ENCODE data around the gene PTPRH.
"Not testable (repeated sequence)": the region's sequence is repeated elsewhere in the genome, so short reads cannot be mapped to it uniquely, and the experiment has no call there.

PTPRH gene

GRCh38 chr19:55226273-55226672, 17.0 kb upstream of the PTPRH start:
- Histone ChIP-seq H3K27me3 (ENCODE audit: control insufficient read depth in 5 of 5, insufficient read depth in 4 of 5, low read length in 5 of 5) (no peaks in the 10 kb centered on the region), H3K4me3 (ENCODE audit: low read depth in 1 of 5, low read length in 5 of 5) (no peak overlapping the region), H3K4me1 (ENCODE audit: control insufficient read depth in 5 of 5, insufficient read depth in 5 of 5, low read length in 5 of 5) (no peaks in the 10 kb centered on the region), H3K9ac (ENCODE audit: low read length in 5 of 5) (no peak overlapping the region), H3K36me3 (ENCODE audit: control insufficient read depth in 5 of 5, insufficient read depth in 5 of 5, low read length in 5 of 5) (peaks cover 0 to 59% (median 46%) of the 10 kb centered on the region in 5 donors), H3K9me3 (ENCODE audit: control insufficient read depth in 5 of 5, low read length in 5 of 5) (no peaks in the 10 kb centered on the region), H3K27ac (ENCODE audit: low read depth, low read length) (no peak overlapping the region)

DNA sequence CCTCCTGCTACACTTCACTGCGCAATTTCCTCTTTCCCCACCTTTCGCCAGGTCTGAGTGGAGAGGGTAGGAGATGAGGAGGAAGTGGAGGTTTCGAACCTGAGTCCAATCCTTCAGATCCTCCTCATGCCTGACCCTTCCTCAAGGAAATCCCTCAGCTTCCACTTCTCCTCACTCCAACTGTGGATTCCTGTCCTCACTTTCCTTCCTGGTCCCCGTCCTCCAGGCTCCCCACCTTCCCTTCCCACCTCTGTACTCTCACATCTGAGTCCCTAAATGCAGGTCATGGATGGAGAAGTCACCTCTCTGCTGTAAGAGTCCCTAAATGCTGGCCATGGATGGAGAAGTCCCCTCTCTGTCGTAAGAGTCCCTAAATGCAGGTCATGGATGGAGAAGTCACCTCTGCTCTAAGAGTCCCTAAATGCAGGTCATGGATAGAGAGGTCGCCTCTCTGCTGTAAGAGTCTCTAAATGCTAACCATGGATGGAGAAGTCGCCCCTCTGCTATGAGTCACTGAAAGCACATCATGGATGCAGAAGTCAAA, 16.2 kb upstream of the PTPRH start:
- Histone ChIP-seq H3K9me3 (ENCODE audit: control insufficient read depth in 5 of 5, low read length in 5 of 5) (peaks cover 0 to 2% (median 1%) of the 10 kb centered on the region in 5 donors), H3K27ac (ENCODE audit: low read depth, low read length) (no peak overlapping the region), H3K36me3 (ENCODE audit: control insufficient read depth in 5 of 5, insufficient read depth in 5 of 5, low read length in 5 of 5) (peaks cover 0 to 51% (median 39%) of the 10 kb centered on the region in 5 donors), H3K4me3 (ENCODE audit: low read depth in 1 of 5, low read length in 5 of 5) (no peak overlapping the region), H3K4me1 (ENCODE audit: control insufficient read depth in 5 of 5, insufficient read depth in 5 of 5, low read length in 5 of 5) (no peaks in the 10 kb centered on the region), H3K27me3 (ENCODE audit: control insufficient read depth in 5 of 5, insufficient read depth in 4 of 5, low read length in 5 of 5) (no peaks in the 10 kb centered on the region), H3K9ac (ENCODE audit: low read length in 5 of 5) (no peak overlapping the region)

DNA sequence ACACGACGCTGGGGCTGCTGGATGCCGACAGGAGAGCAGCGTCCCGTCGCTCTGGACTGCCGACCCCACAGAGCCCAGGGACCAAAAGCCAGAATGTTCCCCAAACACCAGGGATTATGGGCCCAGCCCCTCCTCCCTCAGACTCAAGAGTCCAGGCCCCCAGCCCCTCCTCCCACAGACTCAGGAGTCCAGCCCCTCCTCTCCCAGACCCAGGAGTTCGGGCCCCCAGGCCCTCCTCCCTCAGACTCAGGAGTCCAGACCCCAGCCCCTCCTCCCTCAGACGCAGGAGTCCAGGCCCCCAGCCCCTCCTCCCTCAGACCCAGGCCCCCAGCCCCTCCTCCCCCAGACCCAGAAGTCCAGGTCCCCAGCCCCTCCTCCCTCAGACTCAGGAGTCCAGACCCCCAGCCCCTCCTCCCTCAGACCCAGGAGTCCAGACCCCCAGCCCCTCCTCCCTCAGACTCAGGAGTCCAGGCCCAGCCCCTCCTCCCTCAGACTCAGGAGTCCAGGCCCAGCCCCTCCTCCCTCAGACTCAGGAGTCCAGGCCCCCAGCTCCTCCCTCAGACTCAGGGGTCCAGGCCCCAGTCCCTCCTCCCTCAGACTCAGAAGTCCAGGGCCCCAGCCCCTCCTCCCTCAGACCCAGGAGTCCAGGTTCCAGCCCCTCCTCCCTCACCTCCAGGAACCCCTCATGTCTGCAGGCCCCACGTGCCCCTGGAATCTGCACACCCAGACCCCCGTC, 15.5 kb upstream of the PTPRH start:
- not testable (repeated sequence) for H3K9me3 ChIP-seq (ENCODE audit: control insufficient read depth in 5 of 5, low read length in 5 of 5); H3K9ac ChIP-seq (ENCODE audit: low read length in 5 of 5); H3K27ac ChIP-seq (ENCODE audit: low read depth, low read length); H3K4me3 ChIP-seq (ENCODE audit: low read depth in 1 of 5, low read length in 5 of 5); H3K4me1 ChIP-seq (ENCODE audit: control insufficient read depth in 5 of 5, insufficient read depth in 5 of 5, low read length in 5 of 5); H3K27me3 ChIP-seq (ENCODE audit: control insufficient read depth in 5 of 5, insufficient read depth in 4 of 5, low read length in 5 of 5)
- peaks cover 0 to 45% (median 33%) of the 10 kb centered on the region in 5 donors for H3K36me3 ChIP-seq (ENCODE audit: control insufficient read depth in 5 of 5, insufficient read depth in 5 of 5, low read length in 5 of 5)

GRCh38 chr19:55224038-55224665, 14.9 kb upstream of the PTPRH start:
- Histone ChIP-seq H3K36me3 (ENCODE audit: control insufficient read depth in 5 of 5, insufficient read depth in 5 of 5, low read length in 5 of 5) (peaks cover 0 to 38% (median 27%) of the 10 kb centered on the region in 5 donors), H3K27me3 (ENCODE audit: control insufficient read depth in 5 of 5, insufficient read depth in 4 of 5, low read length in 5 of 5) (no peaks in the 10 kb centered on the region), H3K27ac (ENCODE audit: low read depth, low read length) (no peak overlapping the region), H3K4me3 (ENCODE audit: low read depth in 1 of 5, low read length in 5 of 5) (no peak overlapping the region), H3K4me1 (ENCODE audit: control insufficient read depth in 5 of 5, insufficient read depth in 5 of 5, low read length in 5 of 5) (no peaks in the 10 kb centered on the region), H3K9ac (ENCODE audit: low read length in 5 of 5) (no peak overlapping the region), H3K9me3 (ENCODE audit: control insufficient read depth in 5 of 5, low read length in 5 of 5) (peaks cover 0 to 7% (median 4%) of the 10 kb centered on the region in 5 donors)

DNA sequence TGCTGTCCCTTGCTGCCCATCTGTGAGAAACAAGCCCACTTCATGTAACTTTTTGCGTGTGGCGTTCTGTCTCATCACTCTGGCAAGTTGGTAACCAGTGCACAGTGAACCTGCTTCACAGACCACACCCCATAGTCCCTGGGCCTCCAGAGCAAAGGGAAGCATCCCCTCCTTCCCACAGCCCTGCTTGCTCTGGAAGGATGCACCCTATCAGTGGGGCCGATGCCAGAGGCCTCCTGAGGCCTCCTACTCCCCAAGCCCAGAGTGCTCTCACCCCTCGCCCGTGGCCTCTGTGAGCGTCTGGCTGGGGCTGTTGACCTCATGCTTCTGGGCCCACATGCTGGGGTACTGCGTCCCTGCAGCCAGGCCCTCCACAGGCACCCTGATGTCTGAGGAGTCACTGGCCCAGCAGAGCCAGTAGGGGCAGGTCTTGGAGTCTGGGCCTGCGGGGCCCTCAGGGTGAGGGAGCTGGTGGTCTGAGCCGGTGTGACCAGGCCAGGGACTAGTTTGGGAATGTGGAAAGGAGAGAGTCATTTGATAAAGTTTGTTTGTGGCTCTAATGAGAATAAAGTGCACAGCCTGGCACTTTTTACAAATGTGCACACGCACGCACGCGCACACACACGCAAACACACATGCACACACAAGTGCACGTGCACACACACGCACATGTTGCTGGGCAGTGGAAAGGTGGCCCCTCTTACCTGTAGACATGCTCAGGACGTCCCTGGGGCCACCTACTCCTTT, 14.2 kb upstream of the PTPRH start:
- H3K27ac ChIP-seq (ENCODE audit: low read depth, low read length): no peak overlapping the region
- H3K27me3 ChIP-seq (ENCODE audit: control insufficient read depth in 5 of 5, insufficient read depth in 4 of 5, low read length in 5 of 5): no peaks in the 10 kb centered on the region
- peaks cover 0 to 7% (median 4%) of the 10 kb centered on the region in 5 donors for H3K9me3 ChIP-seq (ENCODE audit: control insufficient read depth in 5 of 5, low read length in 5 of 5)
- H3K36me3 ChIP-seq (ENCODE audit: control insufficient read depth in 5 of 5, insufficient read depth in 5 of 5, low read length in 5 of 5): peaks cover 0 to 31% (median 20%) of the 10 kb centered on the region in 5 donors
- H3K4me1 ChIP-seq (ENCODE audit: control insufficient read depth in 5 of 5, insufficient read depth in 5 of 5, low read length in 5 of 5): no peaks in the 10 kb centered on the region
- H3K4me3 ChIP-seq (ENCODE audit: low read depth in 1 of 5, low read length in 5 of 5): no peak overlapping the region
- H3K9ac ChIP-seq (ENCODE audit: low read length in 5 of 5): no peak overlapping the region

- Histone ChIP-seq H3K27ac (ENCODE audit: low read depth, low read length) (no peak overlapping the region), H3K9me3 (ENCODE audit: control insufficient read depth in 5 of 5, low read length in 5 of 5) (peaks cover 0 to 7% (median 4%) of the 10 kb centered on the region in 5 donors), H3K4me1 (ENCODE audit: control insufficient read depth in 5 of 5, insufficient read depth in 5 of 5, low read length in 5 of 5) (peaks cover 0 to 14% (median 10%) of the 10 kb centered on the region in 5 donors), H3K36me3 (ENCODE audit: control insufficient read depth in 5 of 5, insufficient read depth in 5 of 5, low read length in 5 of 5) (peaks cover 0 to 6% (median 0%) of the 10 kb centered on the region in 5 donors), H3K9ac (ENCODE audit: low read length in 5 of 5) (no peak overlapping the region), H3K27me3 (ENCODE audit: control insufficient read depth in 5 of 5, insufficient read depth in 4 of 5, low read length in 5 of 5) (peaks cover 0 to 5% (median 4%) of the 10 kb centered on the region in 5 donors), H3K4me3 (ENCODE audit: low read depth in 1 of 5, low read length in 5 of 5) (no peak overlapping the region)
These were observed 11.2 kb upstream of the PTPRH start for GRCh38 chr19:55220525-55220924.

DNA sequence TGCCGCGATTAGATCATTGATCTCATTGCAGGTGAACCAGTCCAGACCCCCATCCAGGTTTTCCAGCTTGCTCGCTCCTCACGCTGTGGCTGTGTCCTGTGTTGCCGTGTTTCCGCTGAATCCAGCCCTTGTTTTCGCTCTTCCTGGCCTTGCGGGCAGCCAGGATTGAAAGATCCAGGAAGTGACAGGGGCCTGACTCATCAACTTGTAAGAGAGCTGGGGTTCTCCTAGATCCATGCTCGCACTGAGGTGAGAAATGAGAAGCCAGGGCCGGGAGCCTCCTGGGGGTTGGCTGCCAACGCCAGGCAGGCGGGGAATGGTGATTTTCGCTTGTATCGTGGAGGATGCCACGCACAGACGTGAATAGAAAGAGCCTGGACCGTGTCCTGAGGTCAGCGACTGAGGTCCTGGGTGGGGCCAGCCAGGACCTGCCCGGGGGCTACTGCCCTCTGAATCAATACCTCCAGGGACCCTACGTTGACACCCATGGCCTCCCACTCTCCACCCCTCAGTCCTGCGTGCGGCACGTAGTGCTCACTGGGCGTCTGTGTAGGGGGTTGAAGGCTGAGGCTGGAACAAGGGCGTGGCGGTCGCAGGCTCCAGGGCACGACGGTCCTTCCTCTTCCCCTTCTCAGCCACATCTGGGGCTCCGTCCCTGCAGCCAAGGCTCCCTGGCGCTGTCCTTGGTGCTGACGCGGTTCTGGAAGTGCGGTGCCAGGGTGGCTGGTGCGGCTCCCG, 7.3 kb upstream of the PTPRH start:
- peak overlapping the region in 4 of 5 donors; percentile 59 to 70 (median 64) for H3K4me3 ChIP-seq (ENCODE audit: low read depth in 1 of 5, low read length in 5 of 5)
- H3K9me3 ChIP-seq (ENCODE audit: control insufficient read depth in 5 of 5, low read length in 5 of 5): peaks cover 4 to 19% (median 13%) of the 10 kb centered on the region in 5 donors
- no peaks in the 10 kb centered on the region for H3K36me3 ChIP-seq (ENCODE audit: control insufficient read depth in 5 of 5, insufficient read depth in 5 of 5, low read length in 5 of 5)
- H3K27ac ChIP-seq (ENCODE audit: low read depth, low read length): no peak overlapping the region
- peak overlapping the region in 1 of 5 donors; percentile 30 for H3K9ac ChIP-seq (ENCODE audit: low read length in 5 of 5)
- H3K4me1 ChIP-seq (ENCODE audit: control insufficient read depth in 5 of 5, insufficient read depth in 5 of 5, low read length in 5 of 5): peaks cover 0 to 14% (median 10%) of the 10 kb centered on the region in 5 donors
- peaks cover 0 to 10% (median 5%) of the 10 kb centered on the region in 5 donors for H3K27me3 ChIP-seq (ENCODE audit: control insufficient read depth in 5 of 5, insufficient read depth in 4 of 5, low read length in 5 of 5)

GRCh38 chr19:55213547-55213946, 4.2 kb upstream of the PTPRH start:
- H3K4me1 ChIP-seq (ENCODE audit: control insufficient read depth in 5 of 5, insufficient read depth in 5 of 5, low read length in 5 of 5): peaks cover 0 to 14% (median 10%) of the 10 kb centered on the region in 5 donors
- H3K36me3 ChIP-seq (ENCODE audit: control insufficient read depth in 5 of 5, insufficient read depth in 5 of 5, low read length in 5 of 5): no peaks in the 10 kb centered on the region
- peaks cover 0 to 12% (median 5%) of the 10 kb centered on the region in 5 donors for H3K27me3 ChIP-seq (ENCODE audit: control insufficient read depth in 5 of 5, insufficient read depth in 4 of 5, low read length in 5 of 5)
- peaks cover 4 to 14% (median 11%) of the 10 kb centered on the region in 5 donors for H3K9me3 ChIP-seq (ENCODE audit: control insufficient read depth in 5 of 5, low read length in 5 of 5)
- H3K4me3 ChIP-seq (ENCODE audit: low read depth in 1 of 5, low read length in 5 of 5): no peak overlapping the region
- no peak overlapping the region for H3K9ac ChIP-seq (ENCODE audit: low read length in 5 of 5)
- no peak overlapping the region for H3K27ac ChIP-seq (ENCODE audit: low read depth, low read length)

GRCh38 chr19:55212447-55212846, 3.1 kb upstream of the PTPRH start:
- H3K4me3 ChIP-seq (ENCODE audit: low read depth in 1 of 5, low read length in 5 of 5): no peak overlapping the region
- no peak overlapping the region for H3K27ac ChIP-seq (ENCODE audit: low read depth, low read length)
- H3K9ac ChIP-seq (ENCODE audit: low read length in 5 of 5): no peak overlapping the region
- peaks cover 0 to 13% (median 10%) of the 10 kb centered on the region in 5 donors for H3K4me1 ChIP-seq (ENCODE audit: control insufficient read depth in 5 of 5, insufficient read depth in 5 of 5, low read length in 5 of 5)
- H3K27me3 ChIP-seq (ENCODE audit: control insufficient read depth in 5 of 5, insufficient read depth in 4 of 5, low read length in 5 of 5): peaks cover 0 to 12% (median 5%) of the 10 kb centered on the region in 5 donors
- no peaks in the 10 kb centered on the region for H3K36me3 ChIP-seq (ENCODE audit: control insufficient read depth in 5 of 5, insufficient read depth in 5 of 5, low read length in 5 of 5)
- H3K9me3 ChIP-seq (ENCODE audit: control insufficient read depth in 5 of 5, low read length in 5 of 5): peaks cover 4 to 14% (median 11%) of the 10 kb centered on the region in 5 donors

Data from subcutaneous abdominal adipose tissue (tissue), 5 donors.